LNCaP clone FGC (cell line): Measurements from ENCODE around the gene KIF19.

Experiments used
- DNase-seq: peaks from one replicate; pipeline ENCODE4 v3.0.0-alpha.2; 2011; ENCODE audit warnings: low read depth
- H3K4me3 ChIP-seq: 2 replicates; pipeline ENCODE4 v1.5.1; 2011; ENCODE audit warnings: mild to moderate bottlenecking, low read depth, low read length, control low read depth
- CTCF ChIP-seq: IDR thresholded peaks from 2 replicates; pipeline ENCODE4 v1.5.1; 2012; ENCODE audit warnings: mild to moderate bottlenecking; ENCODE audit not compliant: control insufficient read depth, insufficient read depth; ENCODE audit errors: extremely low read depth

The KIF19 gene

DNA sequence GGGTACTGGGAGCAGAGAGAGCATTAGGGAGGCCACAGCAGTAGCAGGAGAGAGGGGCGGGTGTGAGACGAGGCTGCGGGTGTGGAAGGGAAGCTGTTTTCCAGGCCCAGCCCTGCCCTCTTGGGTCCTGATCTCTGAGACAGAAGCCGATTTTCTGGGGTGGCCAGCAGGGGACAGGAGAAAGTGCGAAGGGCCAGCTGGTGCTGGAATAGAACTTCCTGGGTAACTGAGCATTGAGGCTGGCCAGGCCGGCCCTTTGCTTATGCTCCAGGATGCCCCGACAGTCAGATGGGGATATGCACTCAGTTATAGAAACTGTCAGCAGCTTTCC is 34.8 kb downstream of the KIF19 start:
- H3K4me3 ChIP-seq: no peak overlapping the region
- no peak for DNase-seq
- no peak for TF ChIP-seq CTCF

GRCh38 chr17:74361230-74362068 is 35.4 kb downstream of the KIF19 start, which contains the start of gene BTBD17:
TSS of gene BTBD17 (minus strand) at chr17:74361868. CDS start at chr17:74361819, 49 bp downstream.
- TF ChIP-seq CTCF: peak; percentile 92
- no peak within 1 kb of the TSS for H3K4me3 ChIP-seq
- DNase-seq: no peak

DNA sequence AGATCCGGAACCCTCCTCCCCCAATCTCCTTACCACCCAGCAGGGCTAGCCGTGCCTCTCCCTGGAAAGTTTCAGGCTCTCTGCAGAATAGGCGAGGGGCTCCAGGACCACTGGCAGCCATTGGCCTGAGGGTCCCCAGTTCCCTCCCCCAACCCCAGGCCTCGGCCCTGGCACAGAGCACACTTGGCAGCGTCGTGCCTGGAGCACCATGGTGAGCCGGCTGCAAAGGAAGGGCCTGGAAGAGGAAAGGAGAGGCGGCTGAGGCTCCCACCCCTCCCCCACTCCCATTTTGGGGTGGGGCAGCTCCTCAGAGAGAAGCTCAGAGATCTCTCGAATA is 36.0 kb downstream of the KIF19 start:
- H3K4me3 ChIP-seq: no peak overlapping the region
- TF ChIP-seq CTCF: no peak
- DNase-seq: no peak

DNA sequence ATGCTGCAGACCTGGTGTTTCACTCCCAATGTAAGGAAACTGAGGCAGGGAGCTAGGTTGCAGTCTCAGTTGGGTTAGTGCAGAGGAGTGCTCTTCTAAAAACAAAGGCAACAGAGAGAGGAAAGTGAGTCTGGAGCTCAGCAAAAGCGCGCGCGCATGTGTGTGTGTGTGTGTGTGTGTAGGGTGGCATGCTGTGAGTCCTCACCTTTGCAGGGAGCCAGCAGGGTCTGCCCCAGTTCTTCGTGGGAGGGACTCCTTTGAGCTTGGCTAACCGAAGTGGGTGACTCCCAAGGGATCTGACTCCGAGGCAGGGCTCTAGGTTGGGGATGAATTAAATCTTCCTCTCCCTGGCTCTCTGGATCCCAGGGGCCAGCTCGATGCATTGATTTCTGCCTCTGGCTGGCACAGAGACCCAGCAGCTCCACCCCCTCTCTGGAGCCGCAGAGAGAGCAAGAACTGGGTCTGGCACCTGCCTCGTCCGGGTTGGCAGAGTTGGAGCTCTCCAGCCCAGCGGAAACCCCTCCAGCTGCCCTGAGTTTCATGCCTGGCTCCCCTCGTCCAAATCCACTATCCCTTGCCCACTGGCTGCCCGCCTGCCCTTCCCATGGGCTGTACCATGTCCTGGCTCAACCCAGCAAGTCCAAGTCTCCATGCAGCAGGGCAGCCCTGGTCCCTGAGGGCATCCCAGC is 36.9 kb downstream of the KIF19 start:
- no peak for DNase-seq
- no peak overlapping the region for H3K4me3 ChIP-seq
- no peak for TF ChIP-seq CTCF

GRCh38 chr17:74367206-74367605 is 41.2 kb downstream of the KIF19 start, which contains the start of gene GPR142:
TSS of gene GPR142 (plus strand) at chr17:74367506. CDS start at chr17:74369541, 2,035 bp downstream.
- no peak within 1 kb of the TSS for H3K4me3 ChIP-seq
- no peak for TF ChIP-seq CTCF
- no peak for DNase-seq

DNA sequence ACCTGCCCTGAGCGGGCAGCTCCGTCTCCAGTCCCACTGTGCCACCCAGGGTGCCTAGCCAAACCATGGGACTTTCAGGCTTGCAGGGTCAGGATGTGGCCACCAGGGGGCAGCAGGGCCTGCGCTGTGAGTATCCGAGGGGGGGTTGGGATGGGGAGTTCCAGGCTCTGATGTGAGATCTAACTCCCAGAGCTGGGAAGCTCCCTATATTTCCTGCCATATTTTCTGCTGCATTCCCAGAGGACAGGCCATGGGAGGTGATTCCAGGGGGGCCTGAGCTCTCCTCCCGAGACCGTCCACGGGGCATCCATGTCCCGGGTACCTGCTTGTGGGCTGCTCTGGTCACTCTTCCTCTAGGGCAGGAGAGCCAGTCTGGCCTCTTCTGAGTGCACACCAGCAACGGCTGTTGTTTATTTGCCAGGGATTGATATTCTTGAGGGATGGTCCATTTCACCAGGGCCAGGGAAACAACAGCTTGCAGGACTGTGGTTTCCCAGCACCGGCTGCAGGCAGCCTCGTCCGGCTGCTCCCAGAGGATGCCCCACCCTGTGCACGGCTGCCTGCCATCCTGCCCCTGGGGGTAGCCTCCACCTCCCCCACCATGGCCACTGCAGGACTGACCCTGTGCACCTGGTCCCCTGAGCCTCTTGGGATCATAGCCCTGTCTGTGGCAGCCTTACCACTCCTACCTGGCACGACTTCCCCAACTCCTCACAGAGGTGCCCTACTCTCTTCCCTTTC is 42.5 kb downstream of the KIF19 start:
- no peak overlapping the region for H3K4me3 ChIP-seq
- no peak for DNase-seq
- peak; percentile 98 for TF ChIP-seq CTCF
